Neural cell (in vitro differentiated cells): Measurements from ENCODE around the gene HOXB5.

Experiments
- EZH2 ChIP-seq: fragments of 200-600, 300-800 bp; shearing (Covaris generic), sonication (generic); IDR thresholded peaks from 2 replicates; pipeline ENCODE4 v1.6.1; 2014; ENCODE audit warnings: antibody characterized with exemption, low read length, borderline replicate concordance, mild to moderate bottlenecking; ENCODE audit not compliant: insufficient read depth, poor library complexity, severe bottlenecking
- MXI1 ChIP-seq: fragments of 450-650 bp; conservative IDR thresholded peaks from 2 replicates; pipeline ENCODE4 v1.6.1; 2014; ENCODE audit warnings: antibody characterized with exemption, mild to moderate bottlenecking; ENCODE audit not compliant: poor library complexity, severe bottlenecking
- TAF1 ChIP-seq: IDR thresholded peaks from 2 replicates; pipeline ENCODE4 v1.6.1; 2012; ENCODE audit warnings: low read depth
- TF ChIP-seq, protein P1 (sequence below): fragments of 450-650 bp; IDR thresholded peaks from 2 replicates; pipeline ENCODE4 v1.5.1; 2014; ENCODE audit warnings: antibody characterized with exemption, mild to moderate bottlenecking, moderate library complexity; ENCODE audit not compliant: poor library complexity, severe bottlenecking

DNA sequence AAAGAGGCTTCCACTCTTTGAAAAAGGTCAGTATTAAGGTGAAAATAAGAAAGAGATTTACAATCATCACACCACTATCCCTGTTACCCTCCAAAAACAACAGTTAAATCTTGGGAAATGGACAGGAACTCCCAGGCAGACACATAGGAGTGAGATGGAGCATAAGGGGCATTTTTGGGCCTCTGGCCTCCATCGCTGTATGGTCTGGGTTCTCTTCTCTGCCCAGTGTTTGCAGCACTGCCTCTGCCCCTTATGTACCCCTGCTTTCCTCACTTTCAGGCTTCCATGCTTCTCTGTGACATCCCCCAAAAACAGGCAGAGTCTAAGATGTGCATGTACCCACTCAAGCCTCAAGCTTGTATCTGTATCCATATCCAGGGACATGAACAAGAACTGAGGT is 48.0 kb downstream of the HOXB5 start:
- TF ChIP-seq, protein P1, sequence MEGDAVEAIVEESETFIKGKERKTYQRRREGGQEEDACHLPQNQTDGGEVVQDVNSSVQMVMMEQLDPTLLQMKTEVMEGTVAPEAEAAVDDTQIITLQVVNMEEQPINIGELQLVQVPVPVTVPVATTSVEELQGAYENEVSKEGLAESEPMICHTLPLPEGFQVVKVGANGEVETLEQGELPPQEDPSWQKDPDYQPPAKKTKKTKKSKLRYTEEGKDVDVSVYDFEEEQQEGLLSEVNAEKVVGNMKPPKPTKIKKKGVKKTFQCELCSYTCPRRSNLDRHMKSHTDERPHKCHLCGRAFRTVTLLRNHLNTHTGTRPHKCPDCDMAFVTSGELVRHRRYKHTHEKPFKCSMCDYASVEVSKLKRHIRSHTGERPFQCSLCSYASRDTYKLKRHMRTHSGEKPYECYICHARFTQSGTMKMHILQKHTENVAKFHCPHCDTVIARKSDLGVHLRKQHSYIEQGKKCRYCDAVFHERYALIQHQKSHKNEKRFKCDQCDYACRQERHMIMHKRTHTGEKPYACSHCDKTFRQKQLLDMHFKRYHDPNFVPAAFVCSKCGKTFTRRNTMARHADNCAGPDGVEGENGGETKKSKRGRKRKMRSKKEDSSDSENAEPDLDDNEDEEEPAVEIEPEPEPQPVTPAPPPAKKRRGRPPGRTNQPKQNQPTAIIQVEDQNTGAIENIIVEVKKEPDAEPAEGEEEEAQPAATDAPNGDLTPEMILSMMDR = no peak
- no peak for TF ChIP-seq TAF1
- TF ChIP-seq MXI1 = no peak
- TF ChIP-seq EZH2 = no peak
